PC-3 (cell line): ENCODE measurements around the gene SMIM13. TPM values are rescaled to one million over a fixed set of nuclear protein-coding genes. Genes with fewer than 3 reads are reported as not detected.

ENCODE experiments used
- ATAC-seq: fragments of 200-7000 bp; cut with Tn5 transposase; 2 replicates; pipeline ENCODE4 v1.9.1; 2020; ENCODE audit warnings: mild to moderate bottlenecking, moderate library complexity
- BruUV-seq: library from RNA; stranded (reverse); fragments of 400-500 nt; replicated peaks from 2 replicates; lab custom pipeline; 2021; lab: Mats Ljungman, UMichigan
- CTCF ChIA-PET: fragments of 300-600 bp; sonication (Branson Sonifier 250); formaldehyde crosslinking; loops from one replicate; lab custom pipeline; 2022; ENCODE audit warnings: antibody characterized with exemption; lab: Charles Lee
- POLR2A ChIA-PET: fragments of 300-600 bp; sonication (Branson Sonifier 250); formaldehyde crosslinking; loops from one replicate; lab custom pipeline; 2022; ENCODE audit warnings: antibody characterized with exemption; ENCODE audit not compliant: unreplicated experiment; lab: Charles Lee
- DNase-seq: peaks from one replicate; pipeline ENCODE4 v3.0.0-alpha.2; 2015
- H2AFZ ChIP-seq: fragments of 300-600 bp; sonication (generic); 2 replicates; pipeline ENCODE4 v1.6.0; 2016; ENCODE audit warnings: antibody characterized with exemption, low read length
- H3F3A ChIP-seq: fragments of 300-600 bp; sonication (generic); one replicate; pipeline ENCODE4 v1.6.0; 2017; ENCODE audit warnings: antibody characterized with exemption, low read length, control low read depth, mild to moderate bottlenecking; ENCODE audit not compliant: unreplicated experiment
- H3K27ac ChIP-seq: fragments of 300-600 bp; sonication (generic); 2 replicates; pipeline ENCODE4 v1.5.1; 2016; ENCODE audit warnings: mild to moderate bottlenecking, low read length
- H3K27me3 ChIP-seq: fragments of 300-600 bp; sonication (generic); 2 replicates; pipeline ENCODE4 v1.6.1; 2016; ENCODE audit warnings: low read length, mixed read lengths
- H3K36me3 ChIP-seq: fragments of 300-600 bp; sonication (generic); 2 replicates; pipeline ENCODE4 v1.6.1; 2016; ENCODE audit warnings: low read depth, mixed run types, low read length, mixed read lengths
- H3K4me1 ChIP-seq: fragments of 300-600 bp; sonication (generic); 2 replicates; pipeline ENCODE4 v1.5.1; 2016; ENCODE audit warnings: low read length; ENCODE audit not compliant: insufficient read depth
- H3K4me2 ChIP-seq: fragments of 300-600 bp; sonication (generic); 2 replicates; pipeline ENCODE4 v1.6.0; 2016; ENCODE audit warnings: low read length
- H3K4me3 ChIP-seq: fragments of 300-600 bp; sonication (generic); 2 replicates; pipeline ENCODE4 v1.5.1; 2016; ENCODE audit warnings: mild to moderate bottlenecking, low read length, mixed read lengths
- H3K79me2 ChIP-seq: fragments of 300-600 bp; sonication (generic); 2 replicates; pipeline ENCODE4 v1.6.1; 2017; ENCODE audit warnings: low read length, mixed read lengths
- H3K9ac ChIP-seq: fragments of 300-600 bp; sonication (generic); 2 replicates; pipeline ENCODE4 v1.6.0; 2016; ENCODE audit warnings: mild to moderate bottlenecking, low read length
- H3K9me2 ChIP-seq: fragments of 300-600 bp; sonication (generic); replicated peaks from 2 replicates; pipeline ENCODE4 v1.6.1; 2016; ENCODE audit warnings: mixed run types, low read length, mixed read lengths
- H3K9me3 ChIP-seq: fragments of 300-600 bp; sonication (generic); 2 replicates; pipeline ENCODE4 v1.6.1; 2016; ENCODE audit warnings: low read length, mixed read lengths
- H4K20me1 ChIP-seq: fragments of 300-600 bp; sonication (generic); 2 replicates; pipeline ENCODE4 v1.6.1; 2016; ENCODE audit warnings: low read length, mixed read lengths
- EZH2 ChIP-seq: fragments of 300-600 bp; sonication (generic); IDR thresholded peaks from one replicate; pipeline ENCODE4 v1.6.1; 2017; ENCODE audit warnings: antibody characterized with exemption, mild to moderate bottlenecking, low read length; ENCODE audit not compliant: unreplicated experiment
- EZH2phosphoT487 ChIP-seq: fragments of 300-600 bp; sonication (generic); IDR thresholded peaks from 2 replicates; pipeline ENCODE4 v1.6.1; 2018; ENCODE audit warnings: mild to moderate bottlenecking, antibody characterized with exemption, low read length, borderline replicate concordance
- intact Hi-C: fragments of 100-400 bp; cut with micrococcal nuclease; formaldehyde crosslinking; loops from 2 replicates; pipeline ENCODE4 v1.9.0; 2023
- total RNA-seq: library from RNA; depleted of rRNA; stranded (reverse); fragments of >200 nt; gene quantifications from 2 replicates; pipeline ENCODE4 v1.2.3, GENCODE V29; 2014
- TF ChIP-seq, protein P1 (sequence below): fragments of 300-600 bp; sonication (generic); conservative IDR thresholded peaks from 2 replicates; pipeline ENCODE4 v1.5.1; 2017; ENCODE audit warnings: antibody characterized with exemption, low read depth, mild to moderate bottlenecking, low read length

SMIM13 gene
- total RNA-seq, 1 experiment from 2014 or later, result 9.0 TPM

DNA sequence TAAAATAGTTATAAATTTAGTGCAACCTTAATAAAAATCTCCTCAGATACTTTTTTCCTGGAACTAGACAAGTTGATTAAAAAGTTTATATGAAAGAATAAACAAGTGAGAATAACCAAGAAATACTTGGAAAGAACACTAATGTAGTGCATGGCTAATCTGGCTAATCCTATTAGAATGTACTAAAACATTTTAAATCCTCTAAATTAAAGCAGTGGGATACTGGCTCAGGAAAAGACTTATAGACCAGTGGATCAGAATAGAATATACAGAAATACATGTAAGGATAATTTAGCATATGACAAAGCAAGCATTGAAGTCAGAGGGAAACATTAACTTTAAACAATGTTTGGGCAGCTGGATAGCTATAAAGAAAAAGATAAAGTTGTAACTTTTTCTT, 58.9 kb downstream of the SMIM13 start:
- ChIA-PET POLR2A (no interaction called here), CTCF (no interaction called here)
- no peaks in the 10 kb centered on the region; the same call in 1 of the 2 replicates for H3K9me2 ChIP-seq
- no peaks in the 10 kb centered on the region for H3F3A ChIP-seq
- H4K20me1 ChIP-seq, result no peaks in the 10 kb centered on the region
- no peak overlapping the region for H3K4me2 ChIP-seq
- no peaks in the 10 kb centered on the region for H3K79me2 ChIP-seq
- no peak overlapping the region for H3K4me3 ChIP-seq
- intact Hi-C loops, result no loop called here
- H3K27me3 ChIP-seq, result no peaks in the 10 kb centered on the region
- TF ChIP-seq, protein P1, sequence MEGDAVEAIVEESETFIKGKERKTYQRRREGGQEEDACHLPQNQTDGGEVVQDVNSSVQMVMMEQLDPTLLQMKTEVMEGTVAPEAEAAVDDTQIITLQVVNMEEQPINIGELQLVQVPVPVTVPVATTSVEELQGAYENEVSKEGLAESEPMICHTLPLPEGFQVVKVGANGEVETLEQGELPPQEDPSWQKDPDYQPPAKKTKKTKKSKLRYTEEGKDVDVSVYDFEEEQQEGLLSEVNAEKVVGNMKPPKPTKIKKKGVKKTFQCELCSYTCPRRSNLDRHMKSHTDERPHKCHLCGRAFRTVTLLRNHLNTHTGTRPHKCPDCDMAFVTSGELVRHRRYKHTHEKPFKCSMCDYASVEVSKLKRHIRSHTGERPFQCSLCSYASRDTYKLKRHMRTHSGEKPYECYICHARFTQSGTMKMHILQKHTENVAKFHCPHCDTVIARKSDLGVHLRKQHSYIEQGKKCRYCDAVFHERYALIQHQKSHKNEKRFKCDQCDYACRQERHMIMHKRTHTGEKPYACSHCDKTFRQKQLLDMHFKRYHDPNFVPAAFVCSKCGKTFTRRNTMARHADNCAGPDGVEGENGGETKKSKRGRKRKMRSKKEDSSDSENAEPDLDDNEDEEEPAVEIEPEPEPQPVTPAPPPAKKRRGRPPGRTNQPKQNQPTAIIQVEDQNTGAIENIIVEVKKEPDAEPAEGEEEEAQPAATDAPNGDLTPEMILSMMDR, result no peak
- no peak for TF ChIP-seq EZH2phosphoT487
- no peak for TF ChIP-seq EZH2
- no TSS peak for BruUV-seq
- H3K9ac ChIP-seq, result no peak overlapping the region
- no peak overlapping the region for H3K27ac ChIP-seq
- 0 out of 2 replicates have a peak, but pooled peaks cover 3% of the 10 kb centered on the region for H3K36me3 ChIP-seq
- ATAC-seq (no peak), DNase-seq (no peak)
- H3K4me1 ChIP-seq, result no peaks in the 10 kb centered on the region
- H2AFZ ChIP-seq, result no peak overlapping the region
- no peaks in the 10 kb centered on the region; the same call in 1 of the 2 replicates for H3K9me3 ChIP-seq

DNA sequence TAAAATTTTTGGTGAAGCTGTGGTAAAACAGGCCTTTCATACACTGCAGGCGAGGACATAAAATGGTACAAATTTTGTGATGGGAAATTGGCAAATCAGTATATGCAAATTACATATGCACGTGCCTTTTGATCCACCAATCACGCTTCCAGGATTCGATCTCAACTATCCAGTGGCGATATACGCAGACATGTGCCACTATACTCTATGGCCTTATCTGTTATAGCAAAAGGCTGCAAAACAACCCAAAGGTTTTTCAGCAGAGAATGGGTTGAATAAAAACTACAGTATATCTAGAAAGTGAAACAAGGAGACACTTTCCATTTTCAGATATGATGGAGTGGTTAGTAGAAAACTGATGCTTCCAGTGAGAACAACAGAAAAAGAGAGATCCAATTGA, 59.8 kb downstream of the SMIM13 start:
- Histone ChIP-seq H3F3A (no peaks in the 10 kb centered on the region), H3K27ac (no peak overlapping the region), H3K9me2 (no peaks in the 10 kb centered on the region; the same call in 1 of the 2 replicates), H3K9me3 (no peaks in the 10 kb centered on the region; the same call in 1 of the 2 replicates), H3K4me1 (no peaks in the 10 kb centered on the region), H3K4me3 (no peak overlapping the region), H3K36me3 (0 out of 2 replicates have a peak, but pooled peaks cover 3% of the 10 kb centered on the region), H3K9ac (no peak overlapping the region), H3K4me2 (no peak overlapping the region), H2AFZ (no peak overlapping the region), H3K27me3 (no peaks in the 10 kb centered on the region), H3K79me2 (no peaks in the 10 kb centered on the region), H4K20me1 (no peaks in the 10 kb centered on the region)
- TF ChIP-seq EZH2phosphoT487 (no peak), EZH2 (no peak)
- TF ChIP-seq, protein P1, result no peak
- BruUV-seq, result no TSS peak
- no peak for ATAC-seq
- POLR2A ChIA-PET, result no interaction called here
- intact Hi-C loops, result no loop called here
- CTCF ChIA-PET, result no interaction called here
- no peak for DNase-seq

DNA sequence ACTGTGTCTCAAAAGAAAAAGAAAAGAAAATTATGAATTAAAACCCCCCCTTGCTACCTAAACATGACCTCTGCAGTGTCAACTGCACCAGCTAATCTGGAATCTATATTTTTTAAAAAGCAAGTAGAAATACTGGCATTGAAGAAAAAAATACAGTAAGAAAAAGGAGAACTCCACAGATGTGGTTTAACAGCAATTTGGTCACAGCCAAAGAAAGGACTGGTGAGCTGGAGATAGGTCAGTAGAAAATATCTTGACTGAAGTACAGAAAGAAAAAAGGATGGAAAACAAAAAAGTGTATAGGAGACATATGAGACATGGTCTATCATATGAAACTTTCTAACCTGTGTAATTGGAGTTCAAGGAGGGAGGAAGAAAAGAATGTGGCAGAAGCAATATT, 62.0 kb downstream of the SMIM13 start:
- intact Hi-C loops, result no loop called here
- Histone ChIP-seq H3K9me2 (no peaks in the 10 kb centered on the region; the same call in 1 of the 2 replicates), H3K9ac (no peak overlapping the region), H4K20me1 (no peaks in the 10 kb centered on the region), H3K27ac (no peak overlapping the region), H3F3A (no peaks in the 10 kb centered on the region), H3K36me3 (0 out of 2 replicates have a peak, but pooled peaks cover 3% of the 10 kb centered on the region), H3K27me3 (no peaks in the 10 kb centered on the region), H3K4me3 (no peak overlapping the region), H3K4me2 (no peak overlapping the region), H3K79me2 (no peaks in the 10 kb centered on the region), H3K9me3 (no peaks in the 10 kb centered on the region; the same call in 1 of the 2 replicates), H3K4me1 (peaks cover 11% of the 10 kb centered on the region), H2AFZ (no peak overlapping the region)
- ChIA-PET CTCF (no interaction called here), POLR2A (no interaction called here)
- no TSS peak for BruUV-seq
- TF ChIP-seq EZH2phosphoT487 (no peak), EZH2 (no peak)
- TF ChIP-seq, protein P1, result no peak
- no peak for DNase-seq
- no peak for ATAC-seq
